Stimulated activated CD8-positive, alpha-beta memory T cell treated with anti-CD3 and anti-CD28 coated beads, Interleukin-15, amount 100 ng/mL, for 1 hour (primary cell): ENCODE data around the gene RNF5.
"Not testable (repeated sequence)": the region's sequence is repeated elsewhere in the genome, so short reads cannot be mapped to it uniquely, and the experiment has no call there.

Experiments
- DNase-seq: peaks from one replicate; pipeline ENCODE4 v3.0.0-alpha.2; 2020; ENCODE audit warnings: low read depth

The RNF5 gene

GRCh38 chr6:32210191-32210601 lies 32.0 kb downstream of the RNF5 start:
- DNase-seq = no peak

DNA sequence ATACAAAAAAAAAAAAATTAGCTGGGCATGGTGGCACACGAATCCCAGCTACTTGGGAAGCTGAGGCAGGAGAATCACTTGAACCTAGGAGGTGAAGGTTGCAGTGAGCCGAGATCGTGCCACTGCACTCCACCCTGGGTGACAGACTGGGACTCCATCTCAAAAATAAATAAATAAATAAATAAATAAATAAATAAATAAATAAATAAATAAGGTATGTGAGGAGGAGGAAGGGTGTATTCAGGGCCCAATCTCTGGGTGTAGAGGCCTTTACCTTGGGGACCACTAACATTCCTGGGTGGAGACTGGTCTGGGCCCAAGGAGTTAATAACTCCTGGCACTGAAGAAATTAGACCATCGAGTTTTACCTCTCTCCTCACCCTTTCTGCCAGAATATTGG lies 33.2 kb downstream of the RNF5 start:
- DNase-seq = not testable (repeated sequence)

- no peak for DNase-seq
Observed at GRCh38 chr6:32212076-32212760, 34.0 kb downstream of the RNF5 start.

DNA sequence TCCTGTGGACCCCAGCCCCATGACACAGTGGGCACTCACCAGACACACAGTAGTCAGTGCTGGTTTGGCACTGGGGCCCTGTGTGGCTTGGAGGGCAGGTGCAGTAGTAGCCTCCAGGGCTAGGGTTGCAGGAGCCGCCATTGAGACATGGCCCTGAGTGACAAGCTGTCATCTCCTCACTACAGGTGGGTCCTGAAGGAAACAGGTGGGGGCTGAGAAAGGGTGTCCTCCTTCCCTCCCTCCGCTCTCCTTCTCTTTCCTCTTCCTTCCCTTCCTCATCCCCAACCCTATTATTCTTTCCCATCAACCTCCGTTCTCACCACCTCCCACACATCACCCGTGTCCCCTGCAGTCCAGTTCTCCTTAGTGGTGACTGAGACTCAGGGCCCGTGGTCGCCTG lies 35.4 kb downstream of the RNF5 start:
- no peak for DNase-seq

- DNase-seq = no peak
Observed at GRCh38 chr6:32214126-32214525, 35.9 kb downstream of the RNF5 start.

- DNase-seq = no peak
Observed at GRCh38 chr6:32215617-32216016, 37.4 kb downstream of the RNF5 start.

DNA sequence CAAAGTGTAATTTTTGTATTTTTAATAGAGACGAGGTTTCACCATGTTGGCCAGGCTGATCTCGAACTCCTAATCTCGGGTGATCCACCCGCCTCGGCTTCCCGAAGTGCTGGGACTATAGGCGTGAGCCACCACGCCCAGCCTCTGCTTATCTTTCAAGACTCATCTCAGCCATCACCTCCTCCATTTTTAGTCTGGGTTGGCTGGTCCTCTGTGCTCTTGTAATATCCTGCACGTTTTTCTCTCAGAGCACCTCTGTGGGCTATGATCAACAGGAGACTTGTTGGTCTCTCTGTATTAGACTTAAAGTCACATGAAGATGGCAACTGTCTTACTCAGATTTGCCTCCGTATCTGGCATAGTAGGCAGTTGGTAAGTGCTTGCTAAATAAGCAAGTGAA lies 38.1 kb downstream of the RNF5 start:
- no peak for DNase-seq

- DNase-seq = no peak
Observed at GRCh38 chr6:32216998-32217397, 38.8 kb downstream of the RNF5 start.

GRCh38 chr6:32218167-32218566 lies 40.0 kb downstream of the RNF5 start:
- DNase-seq = no peak

DNA sequence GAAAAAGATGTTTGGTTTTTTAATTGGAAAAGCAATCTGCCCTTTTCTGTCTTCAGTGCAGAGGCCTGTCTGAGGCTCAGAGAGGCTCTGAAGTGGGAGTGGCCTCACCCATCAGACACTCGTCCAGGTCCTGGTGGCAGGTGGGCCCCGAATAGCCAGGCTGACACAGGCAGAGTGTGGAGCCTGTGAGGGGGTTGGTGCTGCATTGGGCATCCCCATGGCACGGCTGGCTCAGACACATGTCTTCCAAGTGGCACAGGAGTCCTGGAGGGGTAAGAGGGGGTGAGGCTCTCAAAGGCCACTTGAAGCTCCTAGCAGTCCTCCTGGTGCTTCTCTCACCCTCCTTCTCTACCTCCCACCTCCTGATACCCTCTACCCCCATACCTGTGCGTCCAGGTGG lies 41.8 kb downstream of the RNF5 start:
- DNase-seq = no peak

DNA sequence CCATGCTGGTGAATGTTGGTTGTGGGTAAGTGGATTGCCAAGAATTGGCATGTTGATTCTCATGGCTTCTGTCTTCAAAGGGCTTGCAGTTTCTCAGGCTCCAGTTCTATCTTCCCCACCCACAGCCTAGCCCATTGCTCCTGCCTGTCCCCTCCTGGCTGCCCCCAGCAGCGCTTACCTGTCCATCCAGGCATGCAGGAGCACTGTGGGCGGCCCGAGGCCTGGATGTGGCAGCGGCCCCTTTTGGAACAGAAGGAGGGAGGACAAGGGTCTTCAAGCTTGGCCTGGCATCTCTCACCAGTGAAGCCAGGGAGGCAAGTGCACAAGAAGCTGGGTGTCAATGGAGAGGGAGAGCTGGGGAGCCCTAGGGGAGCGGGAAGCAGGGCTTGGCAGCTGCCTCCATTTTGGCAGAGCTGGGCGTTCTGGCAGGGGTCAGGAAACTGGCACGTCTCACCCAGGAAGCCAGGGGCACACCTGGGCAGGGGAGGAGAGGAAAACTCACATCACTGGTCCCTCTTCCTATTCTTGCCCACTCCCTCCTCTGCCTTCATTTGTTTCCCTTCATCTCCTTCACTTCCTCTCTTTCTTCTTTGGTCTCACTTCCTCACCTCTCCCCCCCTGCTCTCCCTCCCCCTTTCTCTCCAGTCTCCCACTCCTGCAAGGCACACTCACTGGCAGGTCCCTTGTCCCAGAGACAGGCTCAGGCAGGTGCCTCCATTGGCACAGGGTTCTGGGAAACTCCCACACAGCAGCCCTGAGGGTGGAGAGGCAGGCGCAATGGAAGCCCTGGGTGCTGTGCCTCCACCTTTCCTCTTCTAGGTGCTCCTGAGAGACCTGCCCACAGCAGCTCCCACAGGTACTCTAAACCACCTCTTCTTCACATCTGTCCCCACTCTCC lies 44.4 kb downstream of the RNF5 start:
- DNase-seq = no peak

GRCh38 chr6:32223258-32224235 lies 45.3 kb downstream of the RNF5 start, which contains the start of gene NOTCH4:
NOTCH4 (minus strand) TSS chr6:32224067; CDS start chr6:32223928, 139 bp downstream.
- no peak for DNase-seq

- DNase-seq = no peak
Observed at GRCh38 chr6:32224696-32225095, 46.5 kb downstream of the RNF5 start.

DNA sequence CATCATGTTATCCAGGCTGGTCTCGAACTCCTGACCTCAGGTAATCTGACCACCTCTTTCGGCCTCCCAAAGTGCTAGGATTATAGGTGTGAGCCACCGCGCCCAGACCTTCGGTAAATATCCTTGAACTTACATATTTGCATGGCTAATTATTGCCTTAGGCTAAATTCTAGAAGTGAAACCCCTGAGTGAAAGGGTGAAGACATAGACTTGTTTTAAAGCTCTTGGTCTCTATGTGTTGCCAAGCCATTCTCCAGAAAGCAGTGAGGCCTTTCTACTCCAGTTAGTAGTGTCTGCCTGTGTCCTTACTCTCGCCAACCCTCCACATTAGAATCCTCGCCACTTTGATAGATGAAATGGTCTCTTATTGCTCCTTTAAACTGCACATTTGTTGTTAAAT lies 48.2 kb downstream of the RNF5 start:
- no peak for DNase-seq
